Stimulated activated CD4-positive, alpha-beta T cell treated with anti-CD3 and anti-CD28 coated beads, Interleukin-12 subunit alpha, Interleukin-12 subunit beta, amount 100 ng/mL, for 48 hours (primary cell): ENCODE results near the gene CISD3.

ENCODE experiments used
- DNase-seq, 3 donors: peaks; one replicate each; pipeline ENCODE4 v3.0.0-alpha.2; 2020; ENCODE audit warnings: low read depth in 2 of 3, low spot score in 1 of 3

Gene CISD3

DNA sequence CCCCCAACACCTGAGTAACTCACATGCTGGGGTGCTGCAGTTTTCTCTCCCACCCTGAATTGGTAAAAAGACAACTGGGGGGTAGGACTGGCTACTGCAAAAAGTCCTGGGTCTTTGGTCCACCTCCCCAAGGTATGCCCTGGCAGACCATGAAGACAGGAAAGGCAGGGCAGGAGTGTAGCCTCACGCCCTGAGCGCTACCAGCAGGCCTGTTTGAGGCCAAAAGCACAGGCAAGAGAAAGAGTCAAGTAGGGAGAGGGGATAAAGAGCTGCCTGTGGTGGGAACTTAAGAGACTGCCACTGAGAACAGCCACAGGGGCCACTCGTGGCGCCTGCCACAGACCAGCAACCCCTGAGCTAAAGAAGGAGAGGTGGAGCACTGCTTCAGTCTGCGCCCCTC is 36.2 kb downstream of the CISD3 start:
- DNase-seq = no peak

- no peak for DNase-seq
Measured at GRCh38 chr17:38768417-38768816, 38.3 kb downstream of the CISD3 start.

DNA sequence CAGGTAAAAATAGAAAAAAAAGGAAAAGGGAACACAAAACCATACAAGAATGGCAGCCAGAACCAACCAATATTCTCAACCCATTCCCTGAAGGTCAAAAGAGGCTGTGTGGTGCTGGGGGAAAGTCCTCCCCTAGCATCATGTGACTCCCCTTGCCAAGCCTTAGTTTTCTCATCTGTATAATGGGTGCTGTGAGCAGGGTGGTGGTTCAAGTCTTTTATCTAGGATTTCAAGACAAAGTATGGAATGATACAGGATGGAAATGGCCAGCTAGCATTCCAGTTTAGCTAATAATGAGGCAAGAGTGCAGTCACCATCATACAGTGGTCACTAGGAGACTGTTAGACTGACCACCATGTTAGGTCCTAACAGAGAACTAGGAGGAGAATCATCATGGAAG is 43.1 kb downstream of the CISD3 start:
- no peak for DNase-seq

- no peak for DNase-seq
Measured at GRCh38 chr17:38777641-38778250, 47.6 kb downstream of the CISD3 start.

DNA sequence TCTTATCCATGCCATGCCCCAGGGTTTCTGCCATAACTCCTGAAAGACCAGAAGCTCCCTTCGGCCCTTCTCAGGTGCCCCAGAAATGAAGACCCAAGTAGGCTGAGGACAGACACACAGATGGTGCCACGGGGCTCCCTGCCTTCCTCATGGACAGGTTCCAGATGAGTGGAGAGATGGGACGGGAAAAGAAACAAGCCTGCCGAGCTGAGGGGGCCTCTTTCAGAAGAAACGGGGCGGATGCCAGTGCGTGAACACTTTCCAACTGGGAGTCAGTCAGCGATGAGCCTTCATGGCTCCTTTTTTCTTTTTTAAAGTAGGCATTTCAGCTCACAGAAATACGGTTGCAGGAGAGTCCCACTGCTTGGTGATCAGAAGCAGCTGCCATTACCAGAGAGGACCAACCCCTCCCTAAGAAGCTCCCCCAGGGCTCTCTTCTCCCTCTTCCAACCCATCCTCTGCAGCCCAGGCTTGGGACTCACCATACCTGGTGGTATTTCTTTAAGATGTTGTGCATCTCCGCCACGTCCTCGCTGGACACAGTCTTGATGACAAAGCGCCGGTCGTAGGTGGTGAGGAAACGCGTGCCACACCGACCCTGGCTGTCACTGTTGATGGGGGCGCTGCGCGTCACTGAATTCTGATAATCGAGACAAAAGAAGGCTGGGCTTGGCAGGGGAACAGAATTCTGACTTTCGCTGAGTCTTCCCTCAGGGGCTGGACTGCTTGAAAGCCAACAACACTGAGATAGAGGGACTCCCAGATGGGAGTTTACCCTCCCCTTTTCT is 50.0 kb downstream of the CISD3 start:
- no peak for DNase-seq

DNA sequence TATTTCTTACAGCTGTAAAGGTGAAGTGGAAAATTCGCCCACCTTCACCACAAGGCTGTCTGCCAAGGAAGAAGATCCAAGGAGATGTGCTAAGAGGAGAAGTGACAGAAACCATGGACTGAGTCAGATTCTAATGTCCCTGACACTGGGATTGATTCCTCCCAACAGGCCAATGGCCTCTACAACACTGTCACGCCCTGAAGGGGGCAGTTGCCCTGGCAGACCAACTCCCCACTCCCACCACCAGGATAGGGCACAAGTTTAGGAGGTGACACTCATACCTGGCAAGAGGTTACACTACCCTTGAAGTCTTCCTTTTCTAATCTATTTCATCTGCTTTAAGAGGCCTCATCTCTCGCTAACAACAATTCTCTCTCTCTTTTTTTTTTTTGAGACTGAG is 53.1 kb downstream of the CISD3 start:
- DNase-seq = no peak
